Fibroblast of upper back skin (primary cell): ENCODE results near the gene CD83.

ENCODE experiments used
- DNase-seq: peaks from one replicate; pipeline ENCODE4 v3.0.0-alpha.2; 2013

Gene CD83

GRCh38 chr6:14092316-14092715, 25.3 kb upstream of the CD83 start:
- no peak for DNase-seq

GRCh38 chr6:14092838-14093789, 24.5 kb upstream of the CD83 start:
- peak; percentile 23 for DNase-seq

- DNase-seq: no peak
Observed at GRCh38 chr6:14094721-14095120, 22.9 kb upstream of the CD83 start.

GRCh38 chr6:14095437-14095836, 22.1 kb upstream of the CD83 start:
- no peak for DNase-seq

GRCh38 chr6:14100138-14100537, 17.4 kb upstream of the CD83 start:
- no peak for DNase-seq

- DNase-seq: no peak
Observed at GRCh38 chr6:14100966-14101365, 16.6 kb upstream of the CD83 start.

- no peak for DNase-seq
Observed at GRCh38 chr6:14102383-14102782, 15.2 kb upstream of the CD83 start.

GRCh38 chr6:14105547-14105946, 12.0 kb upstream of the CD83 start:
- DNase-seq: no peak

- DNase-seq: no peak
Observed at GRCh38 chr6:14107000-14107399, 10.6 kb upstream of the CD83 start.

GRCh38 chr6:14107711-14108494, 9.7 kb upstream of the CD83 start:
- DNase-seq: no peak

- DNase-seq: no peak
Observed at GRCh38 chr6:14108571-14109410, 8.8 kb upstream of the CD83 start.

GRCh38 chr6:14109411-14109826, 8.2 kb upstream of the CD83 start:
- DNase-seq: no peak

- DNase-seq: no peak
Observed at GRCh38 chr6:14110001-14110818, 7.4 kb upstream of the CD83 start.

- DNase-seq: no peak
Observed at GRCh38 chr6:14113976-14114375, 3.6 kb upstream of the CD83 start.

GRCh38 chr6:14118091-14118439, 493 bp downstream of the CD83 start:
- DNase-seq: no peak

GRCh38 chr6:14118446-14118845, 874 bp downstream of the CD83 start:
- no peak for DNase-seq

- DNase-seq: no peak
Observed at GRCh38 chr6:14119784-14120183, 2.2 kb downstream of the CD83 start.

GRCh38 chr6:14120546-14120945, 3.0 kb downstream of the CD83 start:
- no peak for DNase-seq

- DNase-seq: no peak
Observed at GRCh38 chr6:14121936-14122344, 4.4 kb downstream of the CD83 start.

- peak; percentile 41 for DNase-seq
Observed at GRCh38 chr6:14123386-14124111, 6.0 kb downstream of the CD83 start.

GRCh38 chr6:14125346-14125745, 7.8 kb downstream of the CD83 start:
- DNase-seq: no peak

- no peak for DNase-seq
Observed at GRCh38 chr6:14126191-14126590, 8.6 kb downstream of the CD83 start.
